ENCODE results near the gene VPS4B. TPM values are rescaled to one million over a fixed set of nuclear protein-coding genes. Genes with fewer than 3 reads are reported as not detected.

The VPS4B gene
- total RNA-seq, 1 experiment from 2014 or later = 59.7 TPM

DNA sequence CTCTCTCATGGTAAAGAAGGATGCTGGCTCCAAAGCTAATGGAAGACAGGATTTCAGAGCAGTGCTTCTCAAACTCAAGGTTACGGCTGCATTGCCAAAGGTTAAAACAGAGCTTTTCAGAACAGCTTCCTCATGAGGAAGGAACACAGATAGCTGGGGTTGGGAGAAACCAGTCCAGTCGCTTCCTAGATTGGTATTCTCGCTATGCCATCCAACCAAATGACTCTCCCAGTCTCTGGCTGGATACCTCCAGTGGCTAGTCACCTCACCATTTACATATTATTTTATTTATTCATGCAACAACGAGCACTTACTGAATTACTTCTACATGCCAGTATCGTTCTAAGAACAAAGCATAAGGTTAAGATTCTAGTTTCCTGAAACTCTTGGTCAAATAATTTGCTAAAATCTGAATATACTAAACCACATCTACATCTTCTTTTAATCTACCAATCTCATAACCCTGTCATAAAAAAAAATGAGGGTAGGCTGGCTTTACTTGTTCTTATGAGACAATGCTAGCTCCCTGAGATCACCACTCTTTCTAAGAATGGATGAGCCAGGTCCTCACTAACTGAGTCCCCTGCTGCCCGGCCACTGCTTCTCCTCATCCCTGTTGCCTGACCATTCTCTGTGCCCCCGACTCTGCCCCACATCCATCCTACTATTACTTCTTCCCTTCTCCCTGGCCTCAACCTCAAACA lies 75.6 kb downstream of the VPS4B start:
- no peak for TF ChIP-seq EZH2 (IDR thresholded peaks at IDR 0.05; ENCODE audit: low read depth)
- TF ChIP-seq, protein P1, sequence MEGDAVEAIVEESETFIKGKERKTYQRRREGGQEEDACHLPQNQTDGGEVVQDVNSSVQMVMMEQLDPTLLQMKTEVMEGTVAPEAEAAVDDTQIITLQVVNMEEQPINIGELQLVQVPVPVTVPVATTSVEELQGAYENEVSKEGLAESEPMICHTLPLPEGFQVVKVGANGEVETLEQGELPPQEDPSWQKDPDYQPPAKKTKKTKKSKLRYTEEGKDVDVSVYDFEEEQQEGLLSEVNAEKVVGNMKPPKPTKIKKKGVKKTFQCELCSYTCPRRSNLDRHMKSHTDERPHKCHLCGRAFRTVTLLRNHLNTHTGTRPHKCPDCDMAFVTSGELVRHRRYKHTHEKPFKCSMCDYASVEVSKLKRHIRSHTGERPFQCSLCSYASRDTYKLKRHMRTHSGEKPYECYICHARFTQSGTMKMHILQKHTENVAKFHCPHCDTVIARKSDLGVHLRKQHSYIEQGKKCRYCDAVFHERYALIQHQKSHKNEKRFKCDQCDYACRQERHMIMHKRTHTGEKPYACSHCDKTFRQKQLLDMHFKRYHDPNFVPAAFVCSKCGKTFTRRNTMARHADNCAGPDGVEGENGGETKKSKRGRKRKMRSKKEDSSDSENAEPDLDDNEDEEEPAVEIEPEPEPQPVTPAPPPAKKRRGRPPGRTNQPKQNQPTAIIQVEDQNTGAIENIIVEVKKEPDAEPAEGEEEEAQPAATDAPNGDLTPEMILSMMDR (conservative IDR thresholded peaks at IDR 0.05) = no peak
- intact Hi-C loops (cut with micrococcal nuclease; ENCODE audit: unreplicated experiment) = no loop called here
- H3K27ac ChIP-seq = no peak overlapping the region
- H3K9me3 ChIP-seq (ENCODE audit: insufficient read depth, low read depth) = no peaks in the 10 kb centered on the region
- DNase-seq = no peak
- no peaks in the 10 kb centered on the region; the same call in 1 of the 2 replicates for H4K20me1 ChIP-seq (ENCODE audit: insufficient read depth)
- no peak overlapping the region for H3K4me2 ChIP-seq
- H3K9me2 ChIP-seq (ENCODE audit: insufficient read depth) = no peaks in the 10 kb centered on the region
- H3F3A ChIP-seq (ENCODE audit: insufficient read depth, low read depth) = no peaks in the 10 kb centered on the region
- no peak overlapping the region for H3K4me3 ChIP-seq
- H2AFZ ChIP-seq = no peak overlapping the region
- ChIA-PET CTCF (no interaction called here), POLR2A (ENCODE audit: unreplicated experiment) (no interaction called here)
- no peaks in the 10 kb centered on the region for H3K79me2 ChIP-seq (ENCODE audit: low read depth)
- BruUV-seq (replicated peaks) = no TSS peak
- H3K4me1 ChIP-seq (replicated peaks; ENCODE audit: insufficient read depth) = no peaks in the 10 kb centered on the region
- H3K27me3 ChIP-seq (ENCODE audit: insufficient read depth, low read depth) = no peaks in the 10 kb centered on the region
- H3K36me3 ChIP-seq (ENCODE audit: low read depth) = peaks cover 26% of the 10 kb centered on the region

DNA sequence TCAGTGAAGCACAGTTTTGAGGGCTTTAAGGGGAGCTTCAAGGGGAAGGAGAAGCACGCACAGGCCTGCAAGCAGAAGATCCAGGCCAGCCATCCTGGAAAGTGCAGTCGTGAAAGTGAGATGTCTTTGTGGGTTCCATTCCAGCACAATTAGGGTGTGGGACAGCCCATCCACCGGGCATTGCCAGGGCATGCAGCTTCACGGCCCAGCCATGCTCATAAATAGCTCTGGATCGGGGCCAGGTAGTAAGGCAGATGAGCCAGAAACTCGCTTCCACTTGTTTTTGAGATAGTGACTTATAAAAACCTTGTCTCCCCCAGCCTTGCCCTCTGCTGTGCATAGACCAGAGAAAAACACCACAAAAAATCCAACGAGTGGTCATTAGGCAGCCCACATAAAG lies 76.2 kb downstream of the VPS4B start:
- BruUV-seq (replicated peaks) = no TSS peak
- POLR2A ChIA-PET (ENCODE audit: unreplicated experiment) = no interaction called here
- TF ChIP-seq, protein P1 (conservative IDR thresholded peaks at IDR 0.05) = no peak
- TF ChIP-seq EZH2 (IDR thresholded peaks at IDR 0.05; ENCODE audit: low read depth) = no peak
- intact Hi-C loops (cut with micrococcal nuclease; ENCODE audit: unreplicated experiment) = no loop called here
- H3K4me2 ChIP-seq = no peak overlapping the region
- no peaks in the 10 kb centered on the region for H3K4me1 ChIP-seq (replicated peaks; ENCODE audit: insufficient read depth)
- no peaks in the 10 kb centered on the region for H3K79me2 ChIP-seq (ENCODE audit: low read depth)
- no peaks in the 10 kb centered on the region for H3F3A ChIP-seq (ENCODE audit: insufficient read depth, low read depth)
- H4K20me1 ChIP-seq (ENCODE audit: insufficient read depth) = no peaks in the 10 kb centered on the region; the same call in 1 of the 2 replicates
- DNase-seq = no peak
- H3K27ac ChIP-seq = no peak overlapping the region
- H3K4me3 ChIP-seq = no peak overlapping the region
- H3K27me3 ChIP-seq (ENCODE audit: insufficient read depth, low read depth) = no peaks in the 10 kb centered on the region
- CTCF ChIA-PET = no interaction called here
- peaks cover 21% of the 10 kb centered on the region for H3K36me3 ChIP-seq (ENCODE audit: low read depth)
- H3K9me3 ChIP-seq (ENCODE audit: insufficient read depth, low read depth) = no peaks in the 10 kb centered on the region
- no peaks in the 10 kb centered on the region for H3K9me2 ChIP-seq (ENCODE audit: insufficient read depth)
- no peak overlapping the region for H2AFZ ChIP-seq

DNA sequence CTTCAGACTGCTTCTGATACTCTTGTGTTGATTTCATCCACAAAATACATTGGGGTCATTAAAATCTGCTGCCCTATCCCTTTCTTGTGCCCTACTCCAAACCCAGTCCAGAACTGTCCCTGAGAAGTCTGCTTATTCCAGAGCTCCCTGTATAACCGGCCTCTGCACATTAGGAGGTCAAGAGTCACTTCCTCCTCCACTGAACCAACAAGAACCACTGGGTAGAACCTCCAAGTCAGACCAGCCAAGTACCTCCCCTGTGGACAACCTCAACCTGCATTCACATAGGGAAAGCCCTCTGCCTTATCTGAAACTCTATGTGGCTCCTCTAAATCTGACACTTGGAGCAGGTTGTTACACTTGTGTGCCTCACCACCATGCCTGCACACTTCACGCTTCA lies 77.4 kb downstream of the VPS4B start:
- DNase-seq = no peak
- Histone ChIP-seq H3K36me3 (ENCODE audit: low read depth) (peaks cover 22% of the 10 kb centered on the region), H2AFZ (no peak overlapping the region), H3F3A (ENCODE audit: insufficient read depth, low read depth) (0 out of 2 replicates have a peak, but pooled peaks cover 3% of the 10 kb centered on the region), H3K27me3 (ENCODE audit: insufficient read depth, low read depth) (no peaks in the 10 kb centered on the region), H3K9me3 (ENCODE audit: insufficient read depth, low read depth) (no peaks in the 10 kb centered on the region), H3K4me3 (no peak overlapping the region), H4K20me1 (ENCODE audit: insufficient read depth) (no peaks in the 10 kb centered on the region; the same call in 1 of the 2 replicates), H3K79me2 (ENCODE audit: low read depth) (no peaks in the 10 kb centered on the region), H3K27ac (no peak overlapping the region), H3K4me2 (no peak overlapping the region), H3K9me2 (ENCODE audit: insufficient read depth) (no peaks in the 10 kb centered on the region), H3K4me1 (replicated peaks; ENCODE audit: insufficient read depth) (no peaks in the 10 kb centered on the region)
- no TSS peak for BruUV-seq (replicated peaks)
- intact Hi-C loops (cut with micrococcal nuclease; ENCODE audit: unreplicated experiment) = loop anchor here (5.0 kb wide), 1 partner anchor 328 kb away; no protein-coding TSS in a partner anchor
- ChIA-PET POLR2A (ENCODE audit: unreplicated experiment) (no interaction called here), CTCF (no interaction called here)
- TF ChIP-seq EZH2 (IDR thresholded peaks at IDR 0.05; ENCODE audit: low read depth) = no peak
- TF ChIP-seq, protein P1 (conservative IDR thresholded peaks at IDR 0.05) = no peak

Data from PC-9 (cell line).